Psoas muscle (tissue), 8 donors: ENCODE data around the gene SMAGP. TPM values are rescaled to one million over a fixed set of nuclear protein-coding genes. Genes with fewer than 3 reads are reported as not detected.

Experiments used
- ATAC-seq, 4 donors: fragments of 200-7000 bp; cut with Tn5 transposase; one replicate each; pipeline ENCODE4 v1.9.1; 2020; ENCODE audit warnings: moderate library complexity in 3 of 4, mild to moderate bottlenecking in 2 of 4
- DNase-seq, 2 donors: peaks; one replicate each; pipeline ENCODE4 v3.0.0-alpha.2; 2020
- H3K27ac ChIP-seq: fragments of 200-600 bp; one replicate; pipeline ENCODE4 v1.8.0; 2022
- H3K27me3 ChIP-seq, 3 donors: fragments of 200-600 bp in 1 of 3; one replicate each; pipeline versions ENCODE4 v1.6.1 to v1.8.0; 2013 to 2022; ENCODE audit warnings: low read length in 2 of 3, mild to moderate bottlenecking in 2 of 3, moderate library complexity in 1 of 3; ENCODE audit not compliant: insufficient read depth in 3 of 3
- H3K36me3 ChIP-seq, 2 donors: fragments of 200-600 bp in 1 of 2; one replicate each; pipeline versions ENCODE4 v1.6.1 to v1.8.0; 2013 to 2022; ENCODE audit warnings: low read depth in 1 of 2, mild to moderate bottlenecking in 1 of 2, moderate library complexity in 1 of 2; ENCODE audit not compliant: insufficient read depth in 1 of 2
- H3K4me1 ChIP-seq: fragments of 200-600 bp; one replicate; pipeline ENCODE4 v1.8.0; 2022
- H3K4me3 ChIP-seq: fragments of 200-600 bp; one replicate; pipeline ENCODE4 v1.8.0; 2022; ENCODE audit warnings: mild to moderate bottlenecking
- H3K9me3 ChIP-seq: fragments of 200-600 bp; one replicate; pipeline ENCODE4 v1.8.0; 2022
- CTCF ChIP-seq: fragments of 200-600 bp; IDR thresholded peaks from one replicate; pipeline ENCODE4 v1.8.0; 2022; ENCODE audit warnings: antibody characterized with exemption
- WGBS, 3 donors: extraction: QIAGEN DNeasy Blood & Tissue Kit; methylation state at CpG; one replicate each; pipeline versions ENCODE4 v1.1.6 to v1.1.7; 2013; 5-methylcytosine and 5-hydroxymethylcytosine counted together
- intact Hi-C, 2 donors: fragments of 100-400 bp; cut with DNase I; formaldehyde crosslinking; loops; one replicate each; pipeline versions ENCODE4 v1.11.0 to v1.14.2; 2022
- polyA plus RNA-seq, 3 donors: library from polyadenylated mRNA; stranded (reverse); fragments of 200-250 nt; gene quantifications; one replicate each; pipeline ENCODE4 v1.2.3, GENCODE V29; 2013
- total RNA-seq, 4 donors: library from RNA; stranded (reverse); fragmentation: NEBNext Ultra II Directional in 2 of 4; extraction: Animal tissue kit (Norgen Biotek cat#: 25700) in 2 of 4; gene quantifications; one replicate each; pipeline versions ENCODE4 v1.2.1 to v1.2.4, GENCODE V29; 2021 to 2023
- donor health status: healthy with polysubstance abuse.
- donor health status: DM: no; HTN: no; CAD: no; lungs with moderate emphysema.
- donor health status: Bipolar disorder and iron deficiency.
- donor health status: healthy.
- donor health status: DM: yes; HTN: yes; CAD: no.
- donor health status: DM: no; HTN: no; CAD: no.
- donor health status: DM: no; HTN: no; CAD: no.
- donor health status: DM: yes; HTN: yes; CAD: no.

The SMAGP gene
- total and polyA plus RNA-seq, 7 donors = 1.8 to 5.2 (median 2.4) TPM

- Histone ChIP-seq H3K27ac (no peak overlapping the region), H3K36me3 (no peaks in the 10 kb centered on the region), H3K27me3 (peaks cover 0 to 29% (median 0%) of the 10 kb centered on the region in 3 donors), H3K4me1 (no peaks in the 10 kb centered on the region), H3K9me3 (no peaks in the 10 kb centered on the region), H3K4me3 (peak overlapping the region; percentile 77)
- DNase-seq (no peak), ATAC-seq (peak; percentile 47 to 56 (median 54))
- no peak for TF ChIP-seq CTCF
- intact Hi-C loops = loop anchor here in 1 of 2 donors (5.0 kb wide), 1 partner anchor 261 kb away; no protein-coding TSS in a partner anchor
- 52 to 55% (median 54%) methylated on average over 9 of the region's 9 CpGs for WGBS, 3 donors
These were observed 820 bp upstream of the SMAGP start for GRCh38 chr12:51270951-51271518.

GRCh38 chr12:51269174-51270066 lies 795 bp downstream of the SMAGP start:
- Histone ChIP-seq H3K27me3 (peaks cover 0 to 29% (median 0%) of the 10 kb centered on the region in 3 donors), H3K9me3 (no peaks in the 10 kb centered on the region), H3K27ac (peak overlapping the region; percentile 36), H3K4me3 (peak overlapping the region; percentile 77), H3K36me3 (no peaks in the 10 kb centered on the region), H3K4me1 (no peaks in the 10 kb centered on the region)
- ATAC-seq (peak; percentile 58 to 73 (median 64)), DNase-seq (peak; percentile 31 to 60)
- 13 to 34% (median 19%) methylated on average over 19 to 59 of the region's 59 CpGs for WGBS, 3 donors
- peak; percentile 30 for TF ChIP-seq CTCF
- intact Hi-C loops = loop anchor here (5.0 kb wide), 2 partner anchors 73 to 263 kb away; no protein-coding TSS in a partner anchor

GRCh38 chr12:51265024-51265423 lies 5.2 kb downstream of the SMAGP start:
- no peak for ATAC-seq
- no peak for DNase-seq

GRCh38 chr12:51264297-51264696 lies 5.9 kb downstream of the SMAGP start:
- Histone ChIP-seq H3K4me3 (no peak overlapping the region), H3K27me3 (no peaks in the 10 kb centered on the region), H3K4me1 (no peaks in the 10 kb centered on the region), H3K27ac (no peak overlapping the region), H3K36me3 (no peaks in the 10 kb centered on the region), H3K9me3 (no peaks in the 10 kb centered on the region)
- DNase-seq (no peak), ATAC-seq (no peak)
- TF ChIP-seq CTCF = no peak
- intact Hi-C loops = no loop called here
- 94 to 96% (median 95%) methylated on average over 5 of the region's 5 CpGs for whole genome bisulfite sequencing, 3 donors

More at GRCh38 chr12:51265024-51265423, 5.2 kb downstream of the SMAGP start:
- H3K9me3 ChIP-seq = no peaks in the 10 kb centered on the region
- no peak for TF ChIP-seq CTCF
- H3K4me1 ChIP-seq = no peaks in the 10 kb centered on the region
- H3K27ac ChIP-seq = no peak overlapping the region
- H3K27me3 ChIP-seq = peaks cover 0 to 7% (median 0%) of the 10 kb centered on the region in 3 donors
- intact Hi-C loops = loop anchor here (5.0 kb wide), 1 partner anchor 77 kb away; no protein-coding TSS in a partner anchor
- no peaks in the 10 kb centered on the region for H3K36me3 ChIP-seq
- no peak overlapping the region for H3K4me3 ChIP-seq
